CD4-positive, alpha-beta T cell treated with Interleukin-15 for 4 hours (primary cell): ENCODE data around the gene HOXB5.

Experiments used
- DNase-seq: peaks from one replicate; pipeline ENCODE4 v3.0.0-alpha.2; 2020; ENCODE audit warnings: low spot score

Gene HOXB5

GRCh38 chr17:48559122-48559839 lies 34.3 kb downstream of the HOXB5 start:
- no peak for DNase-seq

DNA sequence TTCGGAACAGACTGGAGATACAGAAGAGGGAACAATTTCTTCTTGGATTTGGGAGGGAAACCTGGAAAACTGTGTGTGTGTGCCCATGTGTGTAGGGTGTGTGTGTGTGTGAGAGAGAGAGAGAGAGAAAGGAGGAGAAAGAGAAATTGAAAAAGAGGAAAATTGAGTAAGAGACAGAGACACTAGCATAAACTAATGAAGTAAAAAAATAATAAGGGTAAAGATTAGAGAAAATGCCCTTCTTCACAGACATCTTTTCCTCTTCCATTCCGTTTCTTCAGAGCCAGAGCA lies 34.8 kb downstream of the HOXB5 start:
- no peak for DNase-seq

DNA sequence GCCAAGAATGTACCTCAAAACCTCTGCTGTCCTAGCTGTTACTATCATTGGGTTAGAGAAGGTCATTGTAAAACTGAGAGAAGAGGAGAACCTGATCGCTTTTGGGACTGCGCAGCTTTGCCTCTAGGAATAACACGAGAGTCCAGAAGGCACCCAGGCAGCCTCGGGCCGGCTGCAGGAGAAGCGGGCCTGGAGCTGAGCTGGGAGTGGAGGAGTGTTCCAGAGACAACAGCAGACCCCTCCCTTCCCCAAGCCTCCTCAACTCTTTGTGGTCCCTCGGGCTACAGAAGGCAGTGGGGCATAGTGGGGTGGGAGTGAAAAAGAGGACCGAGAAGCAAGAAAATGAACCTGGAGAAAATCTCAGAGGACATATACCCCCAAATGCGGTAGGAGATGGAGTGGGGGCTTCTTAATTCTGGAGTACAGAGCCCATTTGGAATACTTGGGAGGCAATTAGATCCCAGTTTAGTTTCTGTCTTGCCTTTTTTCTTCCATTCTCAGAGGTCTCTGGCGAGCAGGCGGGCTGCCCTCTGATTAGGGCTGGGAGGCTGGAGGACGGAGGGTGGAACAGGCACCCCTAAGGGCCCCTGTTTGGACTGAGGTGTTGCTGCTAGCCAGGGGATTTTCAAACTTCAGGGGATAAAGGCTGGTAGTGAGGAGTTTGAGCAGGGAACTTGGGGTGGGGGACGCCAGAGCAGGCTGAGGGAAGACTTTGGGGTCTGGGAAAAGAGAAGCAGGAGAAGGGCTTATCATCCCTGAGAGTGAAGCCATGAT lies 35.3 kb downstream of the HOXB5 start:
- DNase-seq, result no peak

DNA sequence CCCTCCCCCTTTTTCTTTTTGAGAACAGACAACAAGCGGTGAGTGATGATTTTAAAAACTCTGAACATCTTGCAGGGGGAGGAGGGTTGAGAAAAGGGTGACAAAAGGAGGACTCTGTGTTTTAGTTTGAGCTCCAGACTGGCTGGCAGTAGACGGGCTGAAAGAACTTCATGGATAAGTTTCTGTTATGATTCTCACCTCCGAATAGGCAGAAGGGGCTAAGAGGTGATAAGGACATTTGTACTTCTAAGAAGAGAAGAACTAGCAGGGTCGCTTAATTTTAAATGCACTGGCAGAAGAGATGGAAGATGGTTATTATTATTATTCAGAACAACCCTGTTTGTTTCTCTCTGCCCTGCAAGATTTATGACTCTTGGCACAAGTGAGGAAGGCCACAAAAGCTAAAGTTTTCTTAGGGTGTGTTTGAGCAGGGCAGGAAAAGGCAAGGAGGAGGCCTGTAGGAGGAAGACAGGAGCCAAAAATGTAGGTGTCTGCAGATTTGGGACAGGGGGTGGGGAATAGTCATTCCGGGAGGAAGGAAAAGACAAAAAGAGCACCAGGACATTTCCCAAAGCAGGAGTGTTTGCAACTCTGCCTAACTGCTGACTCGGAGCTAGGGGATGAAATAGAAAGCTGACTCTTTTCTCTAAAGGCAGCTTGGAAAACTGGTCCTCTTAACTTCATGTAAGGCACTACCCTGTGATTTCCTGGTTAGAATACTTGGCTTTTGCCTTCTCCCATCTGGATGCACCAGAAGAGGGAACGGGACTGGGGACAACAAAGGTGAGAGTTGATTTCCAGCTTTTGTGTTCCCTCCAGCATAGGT lies 36.8 kb downstream of the HOXB5 start:
- no peak for DNase-seq

DNA sequence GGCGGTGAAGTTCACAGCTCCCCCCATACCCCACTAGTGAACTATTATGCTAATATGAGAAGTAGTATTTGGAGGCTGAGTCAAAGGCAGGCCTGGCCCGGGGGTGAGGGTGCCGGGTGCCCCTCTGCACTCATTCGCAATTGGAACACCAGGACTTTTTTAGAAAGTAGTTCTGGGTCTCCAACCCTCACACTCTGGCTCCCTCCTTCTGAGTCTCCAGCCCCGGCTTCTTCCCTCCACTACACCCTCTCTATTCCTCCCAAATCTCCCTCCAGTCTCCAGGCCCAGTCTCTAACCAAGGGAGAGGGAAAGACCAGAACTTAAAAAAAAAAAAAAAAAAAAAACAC lies 37.4 kb downstream of the HOXB5 start:
- no peak for DNase-seq

GRCh38 chr17:48555258-48556228 lies 38.0 kb downstream of the HOXB5 start:
- no peak for DNase-seq

DNA sequence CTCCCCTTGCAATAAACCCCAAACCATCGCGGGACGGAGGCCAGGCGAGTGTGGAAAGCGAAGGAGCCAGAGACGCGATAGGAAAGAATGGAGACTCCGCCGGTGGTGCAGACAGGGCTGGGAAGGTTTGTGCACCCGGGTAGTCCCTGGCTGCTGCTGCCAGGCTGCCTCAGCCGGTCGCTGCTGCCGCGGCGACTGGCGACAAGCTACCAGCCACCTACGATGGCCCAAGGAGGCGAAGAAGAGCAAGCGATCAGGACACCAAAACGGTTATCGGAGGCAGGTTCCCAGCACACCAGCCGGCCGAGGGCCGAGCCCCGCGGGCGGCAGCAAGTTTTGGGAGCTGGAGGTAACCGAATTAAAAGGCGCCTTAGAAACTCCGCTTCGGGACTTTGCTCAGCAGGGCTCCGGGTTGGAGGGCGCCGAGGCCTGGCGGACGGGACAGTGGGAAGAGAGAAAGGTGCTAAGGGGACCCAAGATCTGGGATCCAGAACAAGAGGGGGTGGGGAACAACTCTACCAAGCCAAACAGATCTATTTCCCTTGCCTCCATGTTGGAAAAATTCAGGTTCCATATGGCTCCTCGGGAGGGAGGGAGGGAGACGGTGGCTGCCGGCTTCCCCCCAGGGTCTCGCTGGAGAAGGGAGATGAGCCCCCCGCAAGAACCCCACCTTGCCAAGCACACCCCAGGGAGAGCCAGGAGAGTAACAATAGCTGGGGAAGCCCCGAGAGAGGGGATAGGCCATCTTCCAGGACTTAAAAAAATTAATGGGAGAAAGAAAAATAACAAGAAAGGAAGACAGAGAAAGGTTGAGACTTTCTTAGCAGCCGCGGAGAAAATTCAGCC lies 38.9 kb downstream of the HOXB5 start:
- no peak for DNase-seq

DNA sequence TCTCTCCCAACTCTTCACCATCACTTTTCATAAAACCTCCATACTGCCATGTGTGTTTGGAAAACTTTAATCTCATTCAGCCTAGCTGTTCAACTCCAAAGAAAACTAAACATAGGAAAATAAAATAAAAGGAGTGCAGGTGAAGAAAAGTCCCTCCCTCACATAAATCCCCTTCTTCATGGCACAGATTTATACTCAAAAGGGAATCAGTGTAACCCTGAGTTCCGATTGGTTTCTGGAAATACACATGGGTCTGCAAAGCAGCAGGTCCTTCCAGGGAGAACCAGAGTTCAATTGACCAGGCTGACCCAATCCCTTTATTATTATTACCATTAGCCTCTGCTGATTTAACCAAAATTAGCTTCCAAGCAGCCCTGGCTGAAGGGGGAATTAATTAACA lies 39.8 kb downstream of the HOXB5 start:
- no peak for DNase-seq

GRCh38 chr17:48553190-48553547 lies 40.4 kb downstream of the HOXB5 start:
- no peak for DNase-seq

GRCh38 chr17:48552466-48553189 lies 41.0 kb downstream of the HOXB5 start:
- no peak for DNase-seq

DNA sequence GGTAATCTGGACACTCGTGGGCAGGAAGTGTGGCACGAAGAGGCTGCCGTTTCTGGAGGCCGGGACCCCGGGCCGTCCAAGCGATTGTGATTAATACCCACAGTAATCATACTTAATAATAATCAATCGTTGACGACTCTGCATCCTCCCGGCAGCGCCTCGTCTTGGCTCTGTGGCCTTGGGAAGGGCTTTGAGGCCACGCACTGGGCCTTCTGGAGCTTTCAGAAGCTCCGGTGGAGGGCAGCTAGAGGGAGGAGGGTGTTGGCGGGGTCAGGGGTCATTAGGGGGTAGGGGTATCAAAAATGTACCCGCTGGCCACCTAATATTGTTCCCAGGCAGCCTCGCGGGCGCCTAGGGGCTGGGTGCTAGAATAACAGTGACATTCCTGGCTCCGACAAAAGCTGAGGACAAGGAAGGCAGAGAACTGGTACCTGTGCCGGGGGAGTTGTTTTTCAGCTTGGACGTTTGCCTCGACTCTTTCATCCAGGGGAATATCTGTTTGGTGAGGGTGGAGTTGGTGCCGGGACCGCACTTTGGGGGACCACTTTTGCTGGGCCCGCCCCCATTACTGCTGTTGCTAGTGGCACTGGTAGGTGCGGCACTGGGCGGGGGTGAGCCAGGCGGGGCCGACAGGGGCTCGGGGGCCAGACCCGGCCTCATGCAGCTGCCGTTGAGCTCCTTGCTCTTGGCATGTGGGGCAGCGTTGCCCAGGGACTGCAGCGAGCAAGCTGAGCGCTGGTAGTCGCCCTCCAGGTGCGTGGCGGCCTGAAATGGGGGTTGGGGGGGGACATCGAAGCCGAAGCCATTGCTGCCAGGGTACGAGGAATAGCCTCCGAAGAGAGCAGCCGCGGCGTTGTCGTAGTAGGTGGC lies 41.7 kb downstream of the HOXB5 start:
- DNase-seq, result no peak

- DNase-seq, result no peak
Observed at GRCh38 chr17:48551214-48551555, 42.4 kb downstream of the HOXB5 start.

GRCh38 chr17:48550502-48551213 lies 42.9 kb downstream of the HOXB5 start:
- no peak for DNase-seq

DNA sequence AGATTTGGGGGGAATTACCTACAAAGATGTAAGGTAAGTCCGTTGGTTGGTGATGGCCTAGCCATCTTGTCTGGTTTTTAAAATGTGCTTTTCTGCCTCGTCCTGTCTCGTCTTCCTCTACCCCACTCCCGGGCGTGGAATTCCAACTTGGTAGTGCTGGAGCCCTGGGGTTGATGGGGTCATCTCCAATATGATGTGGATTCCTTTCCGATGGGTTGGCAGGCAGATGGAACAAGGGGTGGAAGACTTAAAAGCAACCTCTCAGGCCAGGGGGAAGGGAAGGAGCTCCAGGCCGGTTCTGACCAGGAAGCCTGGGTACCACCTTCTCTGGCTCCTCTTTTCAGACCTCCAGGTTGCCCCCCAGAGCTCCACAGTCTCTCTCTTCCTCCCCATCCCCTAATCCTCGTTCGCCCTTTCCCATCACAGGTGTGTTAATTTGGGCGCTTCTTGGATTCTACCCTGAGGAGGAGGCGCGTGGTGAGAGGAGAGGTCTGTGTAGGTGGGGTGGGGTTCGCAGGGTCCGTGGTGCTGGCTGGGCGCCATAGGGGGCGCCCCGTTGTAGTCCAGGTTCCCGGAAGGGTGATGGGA lies 43.6 kb downstream of the HOXB5 start:
- DNase-seq, result no peak

DNA sequence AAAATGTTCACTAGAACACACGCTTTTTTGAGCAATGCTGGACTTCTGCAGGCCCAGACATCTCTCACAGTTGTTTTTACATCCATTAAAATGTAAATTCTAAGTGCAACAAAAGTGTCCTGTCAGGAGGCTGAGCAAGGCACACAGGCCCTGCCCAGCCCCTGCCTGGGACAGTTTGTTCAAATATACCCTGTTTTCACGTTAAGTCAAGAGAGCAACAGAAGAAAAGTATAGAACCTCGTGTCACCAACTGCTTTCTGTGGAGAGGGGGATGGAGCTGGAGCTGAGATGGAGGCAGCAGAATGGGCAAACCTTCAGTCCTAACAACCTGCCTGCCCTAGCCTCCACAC lies 44.3 kb downstream of the HOXB5 start:
- DNase-seq, result no peak

DNA sequence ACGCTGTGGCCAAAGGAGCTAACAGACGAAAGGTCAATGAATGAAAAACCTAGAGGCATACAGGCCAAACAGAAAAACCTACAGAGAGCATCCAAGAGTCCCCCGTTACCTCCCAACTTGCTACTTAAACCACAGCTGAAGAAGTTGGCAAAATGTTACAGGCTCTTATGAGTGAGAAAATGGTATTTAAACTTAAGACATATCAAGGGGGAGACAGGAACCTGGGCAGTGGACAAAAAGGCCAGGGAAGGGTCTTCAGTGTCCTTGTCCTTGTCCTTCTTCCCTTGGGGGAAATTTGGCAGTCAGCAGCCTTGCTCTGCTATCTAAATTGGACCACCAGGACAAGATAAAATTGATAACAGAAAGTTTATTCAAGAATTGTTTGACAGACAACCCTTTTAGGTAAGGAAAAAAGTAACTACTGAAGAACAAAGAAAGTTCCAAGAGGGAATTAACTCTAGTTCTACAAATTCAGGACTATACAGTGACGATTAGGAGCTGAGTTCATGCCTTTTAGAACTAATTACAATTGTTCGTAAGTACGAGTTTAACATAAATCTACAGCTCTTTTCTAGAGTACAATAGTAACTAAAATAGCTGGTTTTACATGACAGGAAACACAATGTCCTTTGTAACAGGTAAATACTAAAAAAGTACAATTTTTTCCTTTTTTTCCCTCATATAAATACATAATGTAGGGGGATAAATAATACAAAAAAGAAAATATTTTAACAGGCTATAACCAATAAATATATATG lies 44.9 kb downstream of the HOXB5 start:
- no peak for DNase-seq

DNA sequence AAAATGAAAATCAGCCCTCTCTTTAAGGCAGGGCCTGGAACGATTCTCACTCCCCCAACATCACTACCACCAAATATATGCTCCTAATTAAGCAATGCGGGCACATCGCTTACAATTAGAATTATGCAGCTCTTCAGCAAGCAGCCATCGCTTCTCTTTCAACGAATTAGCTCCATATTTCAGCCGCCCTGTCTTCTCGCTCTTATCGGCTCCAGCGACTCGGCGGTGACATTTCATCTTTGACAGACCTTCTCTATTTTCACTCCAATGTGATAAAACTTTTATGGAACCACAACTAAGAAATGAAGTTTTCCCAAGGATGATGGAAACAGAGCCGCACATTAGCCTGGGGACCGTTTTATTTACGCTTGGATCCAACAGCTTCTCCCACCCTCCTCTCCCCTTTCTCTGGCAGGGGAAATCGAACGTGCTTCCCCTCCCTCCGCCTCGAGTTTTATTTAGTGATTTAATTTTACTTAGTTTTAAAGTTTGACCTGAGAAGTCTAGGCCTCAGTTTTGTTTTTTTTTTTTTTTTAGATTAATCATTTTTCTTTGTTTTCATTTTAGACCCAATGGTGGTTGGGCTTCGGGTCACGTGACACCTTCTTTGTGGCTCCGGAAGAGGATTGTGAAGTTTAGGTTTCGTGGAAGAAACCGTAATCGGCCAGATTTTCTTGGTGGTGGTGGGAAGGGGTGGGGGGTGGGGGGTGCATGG lies 45.6 kb downstream of the HOXB5 start:
- DNase-seq, result peak; percentile 66
